Transverse colon (tissue), 4 donors: Measurements from ENCODE around the gene LOC101059915.

Experiments
- DNase-seq: peaks from one replicate; pipeline ENCODE4 v3.0.0-alpha.2; 2019
- H3K27ac ChIP-seq, 4 donors: fragments of 200-600 bp; sonication (generic); 2 replicates each; pipeline ENCODE4 v1.5.1; 2016 to 2018; ENCODE audit warnings: inconsistent platforms in 4 of 4
- H3K27me3 ChIP-seq: fragments of 200-600 bp; sonication (generic); 2 replicates; pipeline ENCODE4 v1.5.1; 2017; ENCODE audit warnings: inconsistent platforms
- H3K36me3 ChIP-seq, 4 donors: fragments of 200-600 bp; sonication (generic); 2 replicates each; pipeline ENCODE4 v1.5.1; 2017 to 2019; ENCODE audit warnings: inconsistent platforms in 4 of 4
- H3K4me1 ChIP-seq, 4 donors: fragments of 200-600 bp; sonication (generic); 2 replicates each; pipeline ENCODE4 v1.5.1; 2017 to 2020; ENCODE audit warnings: inconsistent platforms in 4 of 4
- H3K4me3 ChIP-seq, 4 donors: fragments of 200-600 bp; sonication (generic); 1 replicate in 1 of 4; 2 replicates in 3 of 4; pipeline versions ENCODE4 v1.5.1 to v1.6.1; 2017 to 2019; ENCODE audit warnings: inconsistent platforms in 4 of 4
- H3K9me3 ChIP-seq, 2 donors: fragments of 200-600 bp; sonication (generic); 2 replicates each; pipeline ENCODE4 v1.5.1; 2017 to 2019; ENCODE audit warnings: inconsistent platforms in 2 of 2
- CTCF ChIP-seq, 5 experiments: fragments of 200-600 bp in 3 of 5; fragments of 450-650 bp in 2 of 5; sonication (generic) in 3 of 5; IDR thresholded peaks; 1 replicate in 2 of 5; 2 replicates in 3 of 5; pipeline ENCODE4 v1.5.1; 2016 to 2017; ENCODE audit warnings: antibody characterized with exemption in 5 of 5, inconsistent platforms in 3 of 5, mild to moderate bottlenecking in 2 of 5, moderate library complexity in 1 of 5
- EP300 ChIP-seq: sonication (generic); formaldehyde crosslinking; IDR thresholded peaks from one replicate; pipeline ENCODE4 v1.6.1; 2017; ENCODE audit warnings: antibody characterized with exemption, low read depth
- POLR2A ChIP-seq: fragments of 450-650 bp; IDR thresholded peaks from one replicate; pipeline ENCODE4 v1.6.1; 2016; ENCODE audit warnings: antibody characterized with exemption, mild to moderate bottlenecking, moderate library complexity
- POLR2AphosphoS5 ChIP-seq, 3 donors: sonication (generic); formaldehyde crosslinking; IDR thresholded peaks; one replicate each; pipeline ENCODE4 v1.6.1; 2016; ENCODE audit warnings: antibody characterized with exemption in 3 of 3
- WGBS, 2 donors: methylation state at CpG; one replicate each; pipeline ENCODE4 v1.1.5; 2018; ENCODE audit warnings: low coverage in 1 of 2; 5-methylcytosine and 5-hydroxymethylcytosine counted together
- in situ Hi-C, 4 donors: fragments of 200-750 bp; cut with MboI; loops; one replicate each; pipeline versions ENCODE4 v1.15.0 to v1.15.1; 2017; ENCODE audit warnings: low sequenced_read_pairs in 3 of 4, low pct_ligation_motif_present in 1 of 4, low pct_unique_long_range_greater_than_20kb in 1 of 4
- intact Hi-C: fragments of 100-400 bp; cut with DNase I; formaldehyde crosslinking; loops from one replicate; pipeline ENCODE4 v1.15.1; 2023; ENCODE audit warnings: low total_unique reads

The LOC101059915 gene

GRCh38 chrX:71667328-71668247, at the start of gene LOC101059915:
TSS of gene LOC101059915 (plus strand) at chrX:71667546.
- WGBS, 2 donors, result 92% methylated on average over 50 of the region's 50 CpGs; no CpG with 5 or more reads in 1 of the 2 donors
- DNase-seq, result no peak
- Histone ChIP-seq H3K9me3 (no peaks in the 10 kb centered on the region), H3K4me1 (no peaks in the 10 kb centered on the region), H3K27ac (no peak within 1 kb of the TSS), H3K27me3 (no peaks in the 10 kb centered on the region), H3K36me3 (no peaks in the 10 kb centered on the region), H3K4me3 (no peak within 1 kb of the TSS)
- TF ChIP-seq POLR2AphosphoS5 (IDR thresholded peaks at IDR 0.05), result no peak
- no peak for TF ChIP-seq CTCF (IDR thresholded peaks at IDR 0.05)
- TF ChIP-seq EP300, result no peak
- no peak for TF ChIP-seq POLR2A
- in situ Hi-C loops (no loop called here), intact Hi-C loops (no loop called here)

- peak overlapping the region; percentile 68 to 84 (median 82) for H3K27ac ChIP-seq
- intact Hi-C loops, result no loop called here
- no peak for TF ChIP-seq POLR2AphosphoS5 (IDR thresholded peaks at IDR 0.05)
- TF ChIP-seq EP300, result no peak
- TF ChIP-seq POLR2A, result no peak
- TF ChIP-seq CTCF (IDR thresholded peaks at IDR 0.05), result no peak
- in situ Hi-C loops, result no loop called here
- peaks cover 6 to 32% (median 20%) of the 10 kb centered on the region in 4 donors for H3K4me1 ChIP-seq
- no peaks in the 10 kb centered on the region for H3K27me3 ChIP-seq
- H3K4me3 ChIP-seq, result peak overlapping the region in 1 of 4 donors; percentile 25
- 59% methylated on average over 8 of the region's 8 CpGs; no CpG with 5 or more reads in 1 of the 2 donors for WGBS, 2 donors
- peak; percentile 30 for DNase-seq
- no peaks in the 10 kb centered on the region for H3K36me3 ChIP-seq
- H3K9me3 ChIP-seq, result no peaks in the 10 kb centered on the region
These were observed 49.6 kb upstream of the LOC101059915 start for GRCh38 chrX:71617742-71618141.

GRCh38 chrX:71618303-71618721, 49.0 kb upstream of the LOC101059915 start, which contains the start of gene CXCR3:
TSS of gene CXCR3 (minus strand) at chrX:71618511. CDS start at chrX:71618449, 62 bp downstream.
- H3K9me3 ChIP-seq, result no peaks in the 10 kb centered on the region
- H3K4me1 ChIP-seq, result peaks cover 11 to 37% (median 25%) of the 10 kb centered on the region in 4 donors
- DNase-seq, result peak; percentile 52
- H3K4me3 ChIP-seq, result peak within 1 kb of the TSS in 1 of 4 donors; percentile 25
- no peaks in the 10 kb centered on the region for H3K36me3 ChIP-seq
- WGBS, 2 donors, result 49% methylated on average over 3 of the region's 4 CpGs; no CpG with 5 or more reads in 1 of the 2 donors
- no peak for TF ChIP-seq POLR2A
- TF ChIP-seq CTCF (IDR thresholded peaks at IDR 0.05), result no peak
- peak in 1 of 3 donors; percentile 20 for TF ChIP-seq POLR2AphosphoS5 (IDR thresholded peaks at IDR 0.05)
- H3K27ac ChIP-seq, result peak within 1 kb of the TSS; percentile 68 to 84 (median 82)
- intact Hi-C loops, result no loop called here
- H3K27me3 ChIP-seq, result no peaks in the 10 kb centered on the region
- in situ Hi-C loops, result no loop called here

GRCh38 chrX:71618787-71619186, 48.6 kb upstream of the LOC101059915 start:
- 74% methylated on average over 3 of the region's 3 CpGs; no CpG with 5 or more reads in 1 of the 2 donors for WGBS, 2 donors
- Histone ChIP-seq H3K27me3 (no peaks in the 10 kb centered on the region), H3K9me3 (no peaks in the 10 kb centered on the region), H3K27ac (peak overlapping the region; percentile 68 to 84 (median 82)), H3K36me3 (no peaks in the 10 kb centered on the region), H3K4me3 (no peak overlapping the region), H3K4me1 (peaks cover 16 to 42% (median 30%) of the 10 kb centered on the region in 4 donors)
- DNase-seq, result no peak
- TF ChIP-seq POLR2A (no peak), CTCF (IDR thresholded peaks at IDR 0.05) (no peak), POLR2AphosphoS5 (IDR thresholded peaks at IDR 0.05) (no peak), EP300 (no peak)
- in situ Hi-C loops, result no loop called here
- intact Hi-C loops, result no loop called here
